ENCODE data around the gene LY6G5B.
A peak's percentile ranks its signal among the peaks of the same experiment; 100 is the strongest.
"Not testable (repeated sequence)": the region's sequence is repeated elsewhere in the genome, so short reads cannot be mapped to it uniquely, and the experiment has no call there.

LY6G5B gene

DNA sequence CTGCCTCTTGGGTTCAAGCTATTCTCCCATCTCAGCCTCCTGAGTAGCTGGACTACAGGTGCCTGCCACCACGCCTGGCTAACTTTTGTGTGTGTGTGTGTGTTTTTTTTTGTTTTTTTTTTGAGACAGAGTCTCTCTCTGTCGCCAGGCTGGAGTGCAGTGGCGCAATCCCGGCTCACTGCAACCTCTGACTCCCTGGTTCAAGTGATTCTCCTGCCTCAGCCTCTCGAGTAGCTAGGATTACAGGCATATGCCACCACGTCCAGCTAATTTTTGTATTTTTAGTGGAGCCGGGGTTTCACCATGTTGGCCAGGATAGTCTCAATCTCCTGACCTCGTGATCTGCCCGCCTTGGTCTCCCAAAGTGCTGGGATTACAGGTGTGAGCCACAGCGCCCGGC, 39.4 kb downstream of the LY6G5B start:
- DNase-seq, result not testable (repeated sequence)
- intact Hi-C loops (cut with DNase I), result loop anchor here (10.0 kb wide), 1 partner anchor 86 kb away; the partner anchor contains the start of gene VARS1

DNA sequence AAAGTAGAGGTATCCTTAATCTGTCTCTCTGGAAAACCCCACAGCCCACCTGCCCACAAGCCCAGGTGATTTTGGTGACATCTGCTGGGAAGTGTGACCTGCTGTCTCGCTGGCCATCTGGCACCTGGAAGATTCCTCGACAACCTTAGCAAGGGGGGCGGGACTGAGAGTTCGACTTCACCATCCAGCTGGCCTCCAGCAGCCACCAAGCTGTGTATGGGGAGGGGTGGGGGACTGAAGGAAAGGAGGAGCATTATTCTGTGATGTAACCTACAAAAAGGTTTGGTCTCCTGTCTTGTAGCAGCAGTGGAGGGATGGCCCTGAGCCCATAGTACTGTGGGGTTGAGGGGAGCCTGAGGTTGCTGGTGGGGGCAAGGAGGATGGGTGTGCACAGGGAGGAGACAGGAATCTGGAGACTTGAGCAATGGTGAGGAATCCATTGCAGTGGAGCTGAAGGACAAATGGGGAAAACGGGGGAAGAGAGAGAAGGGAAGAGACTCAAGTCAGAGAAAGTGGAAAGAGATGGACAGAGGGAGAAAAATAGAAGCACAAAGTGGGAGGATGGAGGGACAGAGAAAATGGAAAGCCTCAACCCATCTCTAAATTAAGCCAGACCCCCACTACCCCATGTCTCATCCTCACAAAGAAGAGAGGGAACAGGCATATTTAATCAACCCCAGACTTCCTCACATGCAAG, 40.9 kb downstream of the LY6G5B start:
- intact Hi-C loops (cut with DNase I), result no loop called here
- peak in 1 of 10 donors; percentile 47 for DNase-seq

GRCh38 chr6:31711233-31711632, 41.5 kb downstream of the LY6G5B start:
- intact Hi-C loops (cut with DNase I), result no loop called here

DNA sequence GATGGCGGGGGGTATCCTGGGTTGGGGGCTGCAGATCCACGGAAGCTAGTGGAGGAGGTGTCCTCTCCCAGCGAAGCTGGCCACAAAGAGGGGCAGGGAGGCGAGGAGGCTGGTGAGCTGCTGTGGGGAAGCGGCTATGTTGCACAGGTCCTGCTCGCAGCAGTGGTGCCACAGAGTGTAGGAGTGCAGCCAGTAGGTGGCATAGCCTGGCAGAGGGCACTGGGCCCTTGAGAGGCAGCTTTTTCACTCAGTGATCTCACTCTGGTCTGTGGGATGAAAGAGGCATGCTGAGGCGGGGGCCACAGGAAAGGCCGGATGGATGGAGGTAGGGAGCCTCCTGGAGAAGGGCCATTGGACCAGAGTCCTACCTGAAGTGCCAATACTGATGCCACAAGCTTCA, 42.5 kb downstream of the LY6G5B start:
- intact Hi-C loops (cut with DNase I), result no loop called here
- no peak for DNase-seq

More at GRCh38 chr6:31711233-31711632, 41.5 kb downstream of the LY6G5B start:
- DNase-seq, result no peak

DNA sequence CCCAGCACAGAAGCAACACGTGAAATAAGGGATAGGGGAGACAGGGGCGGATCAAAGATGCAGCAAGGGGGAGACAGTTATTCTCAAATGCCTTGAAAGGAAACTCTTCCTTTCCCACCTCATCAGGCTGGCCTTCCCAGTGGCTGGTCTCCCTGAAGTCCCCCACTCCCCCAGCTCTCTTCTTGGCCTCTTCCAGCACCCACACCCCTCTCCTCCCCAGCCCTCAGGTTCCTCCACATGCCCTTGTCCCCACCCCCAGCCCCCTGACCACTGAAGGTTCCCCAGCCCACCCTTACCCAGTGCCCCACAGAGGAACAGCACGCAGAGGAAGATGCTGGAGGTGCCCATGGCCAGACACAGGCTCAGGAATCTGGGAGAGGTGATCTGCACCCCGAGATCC, 43.7 kb downstream of the LY6G5B start:
- intact Hi-C loops (cut with DNase I), result no loop called here
- DNase-seq, result no peak

GRCh38 chr6:31713991-31714684, 44.4 kb downstream of the LY6G5B start:
- no peak for DNase-seq
- intact Hi-C loops (cut with DNase I), result no loop called here

- no peak for DNase-seq
These were observed 45.5 kb downstream of the LY6G5B start, which contains the start of gene LY6G6D for GRCh38 chr6:31715022-31715958. LY6G6D (plus strand) TSS chr6:31715348; CDS start chr6:31715356, 8 bp downstream.

GRCh38 chr6:31717499-31718222, 47.9 kb downstream of the LY6G5B start:
- DNase-seq, result peak in 1 of 10 donors; percentile 55
- intact Hi-C loops (cut with DNase I), result no loop called here

More at GRCh38 chr6:31715022-31715958, 45.5 kb downstream of the LY6G5B start, which contains the start of gene LY6G6D:
- intact Hi-C loops (cut with DNase I), result no loop called here

DNA sequence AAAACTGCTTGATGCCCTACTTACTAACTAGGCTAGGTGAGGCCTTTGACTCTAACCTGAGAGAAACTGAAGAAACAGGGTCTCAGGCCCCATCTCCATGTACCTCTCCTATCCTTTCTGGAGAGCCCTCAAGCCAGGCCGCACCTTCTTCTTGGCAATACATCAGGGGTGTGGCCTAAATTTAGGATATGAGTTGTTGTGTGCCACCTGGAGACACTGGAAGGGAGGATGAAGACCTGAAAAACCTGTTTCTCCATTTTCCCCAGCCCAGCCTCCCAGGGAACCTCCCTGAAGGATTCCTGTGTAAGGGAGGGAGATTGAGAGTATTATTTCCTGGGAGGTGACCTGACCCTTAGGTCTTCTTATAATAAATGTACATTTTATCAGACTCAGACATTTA, 48.5 kb downstream of the LY6G5B start:
- intact Hi-C loops (cut with DNase I), result no loop called here
- DNase-seq, result peak in 1 of 10 donors; percentile 8

DNA sequence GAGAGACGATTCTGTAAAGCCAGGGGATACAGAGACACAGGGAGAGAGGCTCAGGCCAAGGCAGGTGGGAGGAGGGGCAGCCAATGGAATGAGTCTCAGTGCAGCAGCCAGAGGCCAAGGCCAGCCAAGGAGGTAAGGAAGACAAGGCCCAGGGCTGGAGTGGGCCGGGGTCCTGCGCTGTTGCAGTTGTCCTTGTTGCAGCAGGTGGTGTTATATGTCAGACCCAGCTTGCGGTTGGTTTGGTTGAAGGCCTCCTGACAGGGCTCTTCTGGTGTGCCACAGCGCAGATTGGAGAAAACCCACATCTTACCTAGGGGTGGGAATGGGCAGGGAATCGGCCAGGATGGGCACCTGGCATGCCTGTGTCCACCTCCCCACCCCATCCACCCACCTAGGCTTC, 49.2 kb downstream of the LY6G5B start:
- DNase-seq, result peak in 1 of 10 donors; percentile 58
- intact Hi-C loops (cut with DNase I), result no loop called here

DNA sequence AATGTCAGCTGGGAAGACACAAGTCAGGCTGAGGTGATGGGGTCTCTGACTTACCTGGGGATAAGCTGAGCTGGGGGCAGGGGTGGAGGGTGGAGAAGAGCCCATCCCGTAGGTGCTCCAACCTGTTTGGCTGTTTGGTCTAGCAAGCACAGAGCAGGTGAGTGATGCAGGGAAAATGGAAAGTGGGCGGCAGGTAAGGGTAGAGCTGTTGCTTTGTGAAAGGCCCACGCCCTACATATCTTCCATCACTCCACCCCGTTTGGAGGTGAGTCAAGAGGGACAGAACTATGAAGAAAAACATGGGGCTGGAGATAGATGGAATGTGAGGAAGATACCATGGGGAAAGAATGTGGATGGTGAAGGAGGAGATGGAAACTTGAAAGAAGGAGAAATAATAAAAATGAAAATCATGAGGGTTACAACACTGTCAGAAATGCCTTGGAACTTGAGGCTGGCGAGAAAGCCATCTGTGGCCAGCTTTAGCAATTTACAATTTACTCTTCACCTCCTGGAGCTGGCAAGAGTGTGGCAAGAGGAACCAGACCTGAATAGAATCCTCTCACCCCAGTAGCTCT, 50.5 kb downstream of the LY6G5B start:
- intact Hi-C loops (cut with DNase I), result no loop called here
- DNase-seq, result peak in 1 of 10 donors; percentile 34

DNA sequence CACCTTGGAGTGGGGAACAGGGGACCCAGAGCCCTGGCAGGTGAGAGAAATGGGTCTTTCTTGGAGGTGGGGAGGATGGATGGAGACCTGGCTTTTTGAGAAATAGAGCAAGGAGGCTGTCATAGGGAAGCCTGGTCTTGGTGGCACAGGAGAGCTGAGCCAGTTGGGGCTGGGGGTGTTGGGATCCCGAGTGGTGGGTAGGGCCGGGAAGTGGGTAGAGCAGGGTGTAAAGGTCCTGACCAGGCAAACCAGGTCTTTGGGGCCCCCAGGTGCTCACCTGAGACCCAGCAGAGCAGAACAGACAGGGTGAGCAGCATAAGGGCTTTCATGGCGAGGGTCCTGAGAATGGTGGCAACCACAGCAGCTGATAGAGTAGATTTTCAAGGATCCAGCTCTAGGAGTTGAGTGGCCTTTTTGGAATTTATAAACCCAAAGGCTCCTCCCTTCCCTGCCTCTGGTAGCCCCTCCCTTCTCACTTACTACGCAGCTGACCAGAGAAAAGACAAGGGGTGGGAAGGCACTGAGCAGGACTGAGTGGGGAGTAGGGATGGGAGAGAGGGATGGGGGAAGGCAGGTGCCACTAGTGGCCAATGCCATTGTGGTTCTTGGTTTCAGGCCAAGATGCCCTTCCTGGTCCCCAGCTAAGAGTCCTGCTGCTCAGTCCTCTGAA, 51.7 kb downstream of the LY6G5B start, which contains the start of gene LY6G6C:
TSS of gene LY6G6C (minus strand) at position 396 of the 670 bp plus-strand sequence. CDS start at position 329, 67 bp downstream.
- intact Hi-C loops (cut with DNase I), result no loop called here
- DNase-seq, result peak in 1 of 10 donors; percentile 56

DNA sequence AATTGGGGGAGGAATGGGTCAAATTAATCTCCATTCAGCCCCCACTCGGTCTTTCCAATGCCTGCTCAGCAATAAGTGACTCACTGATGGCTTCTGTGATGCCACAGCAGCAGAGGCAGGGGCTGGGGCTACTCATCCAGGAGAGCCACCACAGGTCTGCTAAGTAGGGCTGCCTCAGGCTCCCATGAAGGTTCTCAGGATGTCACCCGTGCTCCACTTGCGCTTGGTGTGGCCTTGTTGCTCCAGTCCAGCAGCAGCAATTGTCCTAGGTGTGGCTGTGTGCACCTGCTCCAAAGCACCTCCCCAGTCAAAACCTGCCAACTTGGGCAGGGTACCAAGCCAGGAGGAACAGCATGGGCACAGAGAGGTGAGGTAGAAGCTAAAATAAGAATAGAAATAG, 52.4 kb downstream of the LY6G5B start:
- intact Hi-C loops (cut with DNase I), result no loop called here
- DNase-seq, result peak in 1 of 10 donors; percentile 55
